ENCODE data around the gene RPS10.

DNA sequence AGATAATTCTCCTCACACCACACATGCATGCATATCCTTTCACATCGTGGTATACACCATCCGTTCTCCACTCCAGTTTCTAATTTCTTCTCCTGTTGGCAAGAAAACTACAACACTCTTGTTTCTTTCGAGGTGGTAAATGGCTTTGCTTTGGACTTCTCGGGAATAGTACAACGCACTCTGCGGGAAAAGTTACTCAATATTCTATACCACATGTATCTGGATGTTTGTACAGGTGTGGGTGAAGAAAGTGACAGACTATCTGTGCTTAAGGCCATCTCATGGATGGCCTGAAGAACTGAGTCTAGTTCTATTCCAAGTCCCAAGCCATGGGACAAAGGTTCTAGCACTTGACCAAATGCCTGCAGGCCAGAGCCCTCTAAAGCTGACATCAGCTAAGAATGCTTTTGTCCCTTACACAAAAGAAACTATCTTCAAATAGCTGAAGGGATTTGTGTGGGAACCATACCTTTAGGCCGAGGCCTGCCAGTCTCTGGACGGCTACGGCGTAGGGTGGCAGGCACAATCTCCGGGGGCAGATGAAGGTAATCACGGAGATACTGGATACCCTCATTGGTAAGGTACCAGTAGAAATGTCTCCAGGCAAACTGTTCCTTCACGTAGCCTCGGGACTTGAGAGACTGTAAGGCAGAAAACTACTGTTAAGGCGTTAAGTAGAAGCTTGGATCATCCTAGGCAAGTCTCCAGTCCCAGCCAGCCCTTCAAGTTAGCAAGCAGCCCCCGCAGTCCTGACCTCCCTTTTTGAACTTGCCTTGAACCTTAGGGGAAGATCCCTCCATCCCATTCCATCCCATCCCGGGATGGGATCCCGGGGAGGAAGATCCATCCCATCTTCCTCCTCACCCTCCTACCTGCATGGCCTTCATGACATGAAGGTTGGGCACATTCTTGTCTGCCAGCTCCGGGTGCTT is 1.4 kb downstream of the RPS10 start:
- TF ChIP-seq, protein P1, sequence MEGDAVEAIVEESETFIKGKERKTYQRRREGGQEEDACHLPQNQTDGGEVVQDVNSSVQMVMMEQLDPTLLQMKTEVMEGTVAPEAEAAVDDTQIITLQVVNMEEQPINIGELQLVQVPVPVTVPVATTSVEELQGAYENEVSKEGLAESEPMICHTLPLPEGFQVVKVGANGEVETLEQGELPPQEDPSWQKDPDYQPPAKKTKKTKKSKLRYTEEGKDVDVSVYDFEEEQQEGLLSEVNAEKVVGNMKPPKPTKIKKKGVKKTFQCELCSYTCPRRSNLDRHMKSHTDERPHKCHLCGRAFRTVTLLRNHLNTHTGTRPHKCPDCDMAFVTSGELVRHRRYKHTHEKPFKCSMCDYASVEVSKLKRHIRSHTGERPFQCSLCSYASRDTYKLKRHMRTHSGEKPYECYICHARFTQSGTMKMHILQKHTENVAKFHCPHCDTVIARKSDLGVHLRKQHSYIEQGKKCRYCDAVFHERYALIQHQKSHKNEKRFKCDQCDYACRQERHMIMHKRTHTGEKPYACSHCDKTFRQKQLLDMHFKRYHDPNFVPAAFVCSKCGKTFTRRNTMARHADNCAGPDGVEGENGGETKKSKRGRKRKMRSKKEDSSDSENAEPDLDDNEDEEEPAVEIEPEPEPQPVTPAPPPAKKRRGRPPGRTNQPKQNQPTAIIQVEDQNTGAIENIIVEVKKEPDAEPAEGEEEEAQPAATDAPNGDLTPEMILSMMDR (IDR thresholded peaks at IDR 0.05) = no peak
- no peak for TF ChIP-seq POLR2A (IDR thresholded peaks at IDR 0.05)
